ENCODE measurements around the gene BRD2. TPM values are rescaled to one million over a fixed set of nuclear protein-coding genes. Genes with fewer than 3 reads are reported as not detected.

The BRD2 gene
- total and polyA plus RNA-seq, 9 of the 15 experiments (the other 6 are each of a cell fraction or from before 2014, with no cell fraction given), result 19.0 to 252 (median 181) TPM

DNA sequence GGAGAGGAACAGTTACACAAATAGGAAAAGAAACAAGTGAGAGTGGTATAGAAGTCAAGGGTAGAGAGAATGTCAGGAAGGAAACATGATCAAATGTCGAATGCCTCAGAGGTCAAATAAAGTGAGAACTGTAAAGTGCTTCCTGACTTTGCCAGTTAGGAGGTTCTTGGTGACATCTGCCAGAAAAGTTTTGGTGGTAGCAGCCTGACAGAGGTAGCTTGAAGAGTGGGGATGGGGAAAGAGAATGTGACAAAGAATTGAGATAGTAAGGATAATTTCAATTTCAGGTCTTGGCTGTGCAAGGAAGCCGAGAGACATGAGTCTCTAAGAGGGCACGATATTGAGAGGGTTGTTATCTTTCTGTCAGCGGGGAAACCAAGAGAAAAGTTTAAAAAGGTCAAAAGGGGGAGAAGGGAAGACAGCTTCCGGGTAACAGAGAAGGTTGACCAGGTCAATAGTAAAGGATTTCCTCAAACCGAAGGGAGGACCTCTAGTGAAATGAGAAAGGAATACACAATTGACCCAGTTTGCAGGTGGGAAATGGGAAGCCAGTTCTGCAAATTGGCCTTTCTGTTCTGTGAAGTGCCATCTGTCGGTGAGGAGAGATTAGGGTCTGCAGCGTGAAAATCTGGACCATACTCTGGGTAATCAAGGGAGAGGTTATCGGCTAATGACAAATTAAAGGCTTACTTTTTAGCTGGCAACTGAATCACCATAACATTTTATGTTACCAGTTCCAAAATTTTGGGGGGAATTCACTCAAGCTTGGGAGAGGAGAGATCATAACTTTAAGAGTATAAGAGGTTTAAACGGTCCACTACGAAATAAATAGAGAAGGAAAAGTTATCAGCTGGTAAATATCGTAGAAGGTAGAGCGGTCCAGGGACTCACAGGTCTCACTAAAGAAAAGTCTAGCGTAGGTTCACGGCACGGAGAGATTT, 973 bp upstream of the BRD2 start (continued):
- TF ChIP-seq, protein P1, sequence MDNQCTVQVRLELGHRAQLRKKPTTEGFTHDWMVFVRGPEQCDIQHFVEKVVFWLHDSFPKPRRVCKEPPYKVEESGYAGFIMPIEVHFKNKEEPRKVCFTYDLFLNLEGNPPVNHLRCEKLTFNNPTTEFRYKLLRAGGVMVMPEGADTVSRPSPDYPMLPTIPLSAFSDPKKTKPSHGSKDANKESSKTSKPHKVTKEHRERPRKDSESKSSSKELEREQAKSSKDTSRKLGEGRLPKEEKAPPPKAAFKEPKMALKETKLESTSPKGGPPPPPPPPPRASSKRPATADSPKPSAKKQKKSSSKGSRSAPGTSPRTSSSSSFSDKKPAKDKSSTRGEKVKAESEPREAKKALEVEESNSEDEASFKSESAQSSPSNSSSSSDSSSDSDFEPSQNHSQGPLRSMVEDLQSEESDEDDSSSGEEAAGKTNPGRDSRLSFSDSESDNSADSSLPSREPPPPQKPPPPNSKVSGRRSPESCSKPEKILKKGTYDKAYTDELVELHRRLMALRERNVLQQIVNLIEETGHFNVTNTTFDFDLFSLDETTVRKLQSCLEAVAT (IDR thresholded peaks at IDR 0.05), result peak in 1 of 2 experiments; percentile 38; a peak in 2 of 4 replicates
- TF ChIP-seq BACH1 (tag; IDR thresholded peaks at IDR 0.05), result peak; percentile 86
- TF ChIP-seq, protein P2, sequence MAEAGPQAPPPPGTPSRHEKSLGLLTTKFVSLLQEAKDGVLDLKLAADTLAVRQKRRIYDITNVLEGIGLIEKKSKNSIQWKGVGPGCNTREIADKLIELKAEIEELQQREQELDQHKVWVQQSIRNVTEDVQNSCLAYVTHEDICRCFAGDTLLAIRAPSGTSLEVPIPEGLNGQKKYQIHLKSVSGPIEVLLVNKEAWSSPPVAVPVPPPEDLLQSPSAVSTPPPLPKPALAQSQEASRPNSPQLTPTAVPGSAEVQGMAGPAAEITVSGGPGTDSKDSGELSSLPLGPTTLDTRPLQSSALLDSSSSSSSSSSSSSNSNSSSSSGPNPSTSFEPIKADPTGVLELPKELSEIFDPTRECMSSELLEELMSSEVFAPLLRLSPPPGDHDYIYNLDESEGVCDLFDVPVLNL (CRISPR knock-in tag; IDR thresholded peaks at IDR 0.05; ENCODE audit: low read depth), result no peak
- no peak for TF ChIP-seq C11orf30 (IDR thresholded peaks at IDR 0.05; ENCODE audit: low read depth)
- TF ChIP-seq, protein P3, sequence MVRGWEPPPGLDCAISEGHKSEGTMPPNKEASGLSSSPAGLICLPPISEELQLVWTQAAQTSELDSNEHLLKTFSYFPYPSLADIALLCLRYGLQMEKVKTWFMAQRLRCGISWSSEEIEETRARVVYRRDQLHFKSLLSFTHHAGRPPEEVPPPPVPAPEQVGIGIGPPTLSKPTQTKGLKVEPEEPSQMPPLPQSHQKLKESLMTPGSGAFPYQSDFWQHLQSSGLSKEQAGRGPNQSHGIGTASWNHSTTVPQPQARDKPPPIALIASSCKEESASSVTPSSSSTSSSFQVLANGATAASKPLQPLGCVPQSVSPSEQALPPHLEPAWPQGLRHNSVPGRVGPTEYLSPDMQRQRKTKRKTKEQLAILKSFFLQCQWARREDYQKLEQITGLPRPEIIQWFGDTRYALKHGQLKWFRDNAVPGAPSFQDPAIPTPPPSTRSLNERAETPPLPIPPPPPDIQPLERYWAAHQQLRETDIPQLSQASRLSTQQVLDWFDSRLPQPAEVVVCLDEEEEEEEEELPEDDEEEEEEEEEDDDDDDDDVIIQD (CRISPR knock-in tag; IDR thresholded peaks at IDR 0.05), result no peak
- no peak for TF ChIP-seq FOXM1 (IDR thresholded peaks at IDR 0.05; ENCODE audit: low read depth)
- TF ChIP-seq FOXM1 (CRISPR knock-in tag; IDR thresholded peaks at IDR 0.05; ENCODE audit: low read depth), result 0 out of 2 replicates have a peak, but pooled peaks have one; percentile 14
- TF ChIP-seq ZNF644 (tag; IDR thresholded peaks at IDR 0.05; ENCODE audit: low read depth), result no peak; the same call in 1 of the 2 replicates
- TF ChIP-seq, protein P4, sequence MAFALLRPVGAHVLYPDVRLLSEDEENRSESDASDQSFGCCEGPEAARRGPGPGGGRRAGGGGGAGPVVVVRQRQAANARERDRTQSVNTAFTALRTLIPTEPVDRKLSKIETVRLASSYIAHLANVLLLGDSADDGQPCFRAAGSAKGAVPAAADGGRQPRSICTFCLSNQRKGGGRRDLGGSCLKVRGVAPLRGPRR (CRISPR knock-in tag; IDR thresholded peaks at IDR 0.05), result no peak
- no peak for TF ChIP-seq NUFIP1 (IDR thresholded peaks at IDR 0.05; ENCODE audit: partially characterized antibody)
- TF ChIP-seq ZNF165 (CRISPR knock-in tag; IDR thresholded peaks at IDR 0.05; ENCODE audit: borderline replicate concordance), result no peak
- 0 out of 2 replicates have a peak, but pooled peaks have one; percentile 6 for TF ChIP-seq ARID2 (IDR thresholded peaks at IDR 0.05)
- no peak for TF ChIP-seq FOXJ3 (CRISPR knock-in tag; IDR thresholded peaks at IDR 0.05)
- TF ChIP-seq, protein P5, sequence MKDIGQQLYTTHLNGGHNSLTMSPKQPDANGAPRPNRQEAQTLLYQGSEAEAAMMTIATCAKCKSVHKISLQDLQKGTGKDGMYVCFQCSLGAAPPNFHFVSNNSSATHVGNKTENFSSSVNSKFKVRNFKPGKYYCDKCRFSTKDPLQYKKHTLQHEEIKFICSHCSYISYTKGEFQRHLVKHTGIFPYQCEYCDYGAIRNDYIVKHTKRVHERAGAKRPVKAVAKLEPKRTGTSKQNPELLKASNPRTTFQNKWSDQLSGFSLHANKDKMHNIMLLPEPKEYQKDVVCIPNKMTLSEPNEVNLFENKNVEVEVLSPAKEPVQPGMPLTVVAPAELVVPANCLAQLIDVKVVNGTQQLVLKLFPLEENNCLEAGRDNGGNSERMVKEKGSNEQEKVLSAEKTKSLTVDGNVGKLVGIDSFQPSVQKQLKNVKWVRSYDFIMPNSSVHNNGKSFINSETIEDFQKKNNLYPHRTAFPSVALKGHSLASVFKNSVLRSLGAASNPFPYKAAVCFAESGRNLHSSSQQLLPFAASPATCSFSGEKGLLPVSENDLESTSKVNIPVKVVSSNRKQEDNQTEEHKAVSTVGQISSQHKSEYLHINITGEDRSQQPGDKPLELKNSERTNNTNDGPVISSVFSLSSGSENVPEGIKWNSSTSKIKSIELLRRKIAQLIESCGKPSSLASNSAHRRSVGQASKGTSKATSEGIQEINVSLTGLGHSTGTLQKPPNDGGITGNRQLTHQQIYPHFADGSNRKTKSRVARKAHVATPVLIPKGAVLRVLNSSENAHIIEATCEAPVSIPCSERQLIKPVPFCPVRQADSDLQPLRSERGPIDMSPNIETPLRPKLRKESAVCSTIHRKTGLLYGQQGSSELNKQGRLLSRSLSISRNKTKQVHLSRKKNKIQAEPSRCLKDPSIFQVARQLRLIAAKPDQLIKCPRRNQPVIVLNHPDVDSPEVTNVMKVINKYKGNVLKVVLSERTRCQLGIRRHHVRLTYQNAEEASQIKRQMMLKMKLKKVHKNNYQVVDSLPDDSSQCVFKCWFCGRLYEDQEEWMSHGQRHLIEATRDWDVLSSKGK (CRISPR knock-in tag; IDR thresholded peaks at IDR 0.05), result no peak
- TF ChIP-seq ETV1 (tag; conservative IDR thresholded peaks at IDR 0.05; ENCODE audit: low read depth), result peak; percentile 62
- TF ChIP-seq POLR2B (IDR thresholded peaks at IDR 0.05; ENCODE audit: low read depth, partially characterized antibody), result peak; percentile 38
- no peak for TF ChIP-seq TCF7 (IDR thresholded peaks at IDR 0.05; ENCODE audit: borderline replicate concordance)
- 0 out of 2 replicates have a peak, but pooled peaks have one; percentile 32 for TF ChIP-seq STAT5A (IDR thresholded peaks at IDR 0.05; ENCODE audit: borderline replicate concordance, low read length)
- TF ChIP-seq RBBP5 (IDR thresholded peaks at IDR 0.05; ENCODE audit: borderline replicate concordance, insufficient read depth, low read length, poor library complexity, severe bottlenecking), result no peak

Data from K562 (cell line).